Right lung (tissue), 10 donors: ENCODE measurements around the gene ASIP. TPM values are rescaled to one million over a fixed set of nuclear protein-coding genes. Genes with fewer than 3 reads are reported as not detected.
"Not testable (repeated sequence)": the region's sequence is repeated elsewhere in the genome, so short reads cannot be mapped to it uniquely, and the experiment has no call there.

Source experiments
- DNase-seq, 2 donors: peaks; one replicate each; pipeline ENCODE4 v3.0.0-alpha.2; 2013
- long read RNA-seq, 8 donors: transcript quantifications; one replicate each; lab custom pipeline, GENCODE V29; 2026
- polyA plus RNA-seq, 5 donors: library from polyadenylated mRNA; unstranded; fragments of 120-200 nt; gene quantifications; one replicate each; pipeline versions ENCODE4 v1.2.1 to v1.2.3, GENCODE V29; 2013; ENCODE audit warnings: inconsistent platforms in 1 of 5, low replicate concordance in 1 of 5; ENCODE audit not compliant: insufficient read length in 5 of 5, insufficient read depth in 1 of 5

The ASIP gene
- under 1 TPM in 3 of 5 donors, not detected in 2; 0.32 to 0.36 (median 0.33) TPM for polyA plus RNA-seq
- long read RNA-seq, donor 1, partial matches to known transcripts = 66 of 66 reads
- long read RNA-seq, donor 1, other reads (novel, unspliced or antisense) = 0 of 66 reads
- long read RNA-seq, donor 2 = 0 reads
- long read RNA-seq, donor 3 = 0 reads
- long read RNA-seq, donor 4 = 0 reads
- long read RNA-seq, donor 5, partial matches to known transcripts = 75 of 75 reads
- long read RNA-seq, donor 5, other reads (novel, unspliced or antisense) = 0 of 75 reads
- long read RNA-seq, donor 6, partial matches to known transcripts = 239 of 244 reads
- long read RNA-seq, donor 6, other reads (novel, unspliced or antisense) = 5 of 244 reads
- long read RNA-seq, donor 7 = 0 reads
- long read RNA-seq, donor 8, partial matches to known transcripts = 0 of 19 reads
- long read RNA-seq, donor 8, other reads (novel, unspliced or antisense) = 19 of 19 reads

GRCh38 chr20:34240693-34241615 is at the start of gene ASIP:
Gene ASIP, plus strand, starts transcription at chr20:34241423. Its CDS starts 18,952 bp downstream, at chr20:34260375.
- DNase-seq = no peak

- DNase-seq = no peak
Observed at GRCh38 chr20:34193051-34193450, 48.2 kb upstream of the ASIP start.

- no peak for DNase-seq
Observed at GRCh38 chr20:34199183-34199582, 42.0 kb upstream of the ASIP start.

- DNase-seq = no peak
Observed at GRCh38 chr20:34200023-34200422, 41.2 kb upstream of the ASIP start.

- DNase-seq = no peak
Observed at GRCh38 chr20:34201531-34201930, 39.7 kb upstream of the ASIP start.

GRCh38 chr20:34205172-34205880 is 35.9 kb upstream of the ASIP start:
- DNase-seq = not testable (repeated sequence)

GRCh38 chr20:34209111-34209510 is 32.1 kb upstream of the ASIP start:
- DNase-seq = no peak

- no peak for DNase-seq
Observed at GRCh38 chr20:34210271-34210670, 31.0 kb upstream of the ASIP start.

GRCh38 chr20:34211591-34211990 is 29.6 kb upstream of the ASIP start:
- no peak for DNase-seq

- no peak for DNase-seq
Observed at GRCh38 chr20:34213213-34213612, 28.0 kb upstream of the ASIP start.

GRCh38 chr20:34215711-34216381 is 25.4 kb upstream of the ASIP start:
- peak; percentile 59 to 73 for DNase-seq

- no peak for DNase-seq
Observed at GRCh38 chr20:34216382-34216742, 24.9 kb upstream of the ASIP start.

- DNase-seq = no peak
Observed at GRCh38 chr20:34220561-34220960, 20.7 kb upstream of the ASIP start.

GRCh38 chr20:34222208-34222607 is 19.0 kb upstream of the ASIP start:
- no peak for DNase-seq

- not testable (repeated sequence) for DNase-seq
Observed at GRCh38 chr20:34224251-34224650, 17.0 kb upstream of the ASIP start.

GRCh38 chr20:34231634-34232033 is 9.6 kb upstream of the ASIP start:
- no peak for DNase-seq

GRCh38 chr20:34232494-34233087 is 8.6 kb upstream of the ASIP start:
- DNase-seq = no peak

- no peak for DNase-seq
Observed at GRCh38 chr20:34233687-34234086, 7.5 kb upstream of the ASIP start.

- DNase-seq = no peak
Observed at GRCh38 chr20:34235875-34236274, 5.3 kb upstream of the ASIP start.

- no peak for DNase-seq
Observed at GRCh38 chr20:34237942-34238341, 3.3 kb upstream of the ASIP start.

GRCh38 chr20:34240121-34240520 is 1.1 kb upstream of the ASIP start:
- no peak for DNase-seq
